ENCODE data around the gene FBXW8.

FBXW8 gene

DNA sequence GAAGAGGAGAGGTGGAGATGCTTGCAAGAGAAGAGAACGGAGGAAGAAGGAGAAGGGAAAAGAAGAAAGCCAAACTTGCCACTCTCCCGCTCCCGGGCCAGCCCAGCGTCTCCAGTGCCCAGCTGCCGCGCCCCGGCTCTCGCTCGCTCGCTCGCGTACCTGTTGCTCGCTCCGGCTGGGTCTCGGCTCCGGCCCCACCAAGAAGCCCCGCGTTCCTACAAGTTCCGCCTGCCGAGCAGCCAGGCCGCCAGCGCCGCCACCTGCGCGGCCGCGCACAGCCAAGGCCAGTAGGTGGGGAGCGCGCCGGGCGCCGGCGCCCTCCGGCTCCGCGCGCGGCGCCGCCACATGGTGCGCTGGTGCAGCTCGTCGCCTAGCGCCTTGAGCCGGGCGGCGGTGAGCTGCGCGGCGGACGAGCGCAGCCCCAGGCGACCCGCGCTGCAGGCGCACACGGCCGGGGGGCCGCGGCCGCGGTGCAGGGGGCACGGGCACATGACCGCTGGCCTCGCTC is 29.9 kb upstream of the FBXW8 start:
- TF ChIP-seq CTCF (IDR thresholded peaks at IDR 0.05; ENCODE audit: insufficient read depth, missing control alignments), result peak; percentile 2
- FAIRE-seq (no peak), DNase-seq (ENCODE audit: insufficient read length, low spot score) (peak; percentile 47)

DNA sequence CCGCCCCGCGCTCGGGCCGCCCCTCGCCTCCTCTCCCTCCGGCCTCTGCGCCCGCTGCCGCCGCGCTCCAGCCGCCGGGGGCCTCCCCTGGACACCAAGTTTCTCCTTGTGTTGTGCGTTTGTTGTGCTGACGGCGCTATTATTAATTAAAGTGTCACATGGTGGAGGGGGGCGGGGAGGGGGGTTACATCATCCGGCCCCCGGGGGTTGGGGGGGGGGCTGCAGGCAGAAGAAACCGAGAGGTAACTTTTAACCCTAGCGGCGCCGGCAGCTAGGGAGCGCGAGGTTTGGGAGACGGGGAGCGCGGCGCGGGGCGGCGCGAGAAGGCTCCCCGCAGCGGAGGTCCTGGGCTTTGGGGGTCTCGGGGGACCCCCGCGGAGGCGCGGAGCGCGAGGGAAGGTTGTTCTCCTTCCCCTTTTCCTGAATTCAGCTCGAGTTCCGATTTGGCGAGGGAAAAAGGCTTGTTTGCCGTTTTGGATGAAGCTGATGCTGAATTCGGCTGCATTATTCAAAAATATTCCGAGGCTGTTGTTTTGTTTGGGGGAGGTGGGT is 29.3 kb upstream of the FBXW8 start, which contains the start of gene HRK:
Gene HRK (minus strand): TSS at position 117 of the 552 bp plus-strand sequence. CDS start 134 bp downstream, outside the sequence.
- TF ChIP-seq CTCF (IDR thresholded peaks at IDR 0.05; ENCODE audit: insufficient read depth, missing control alignments), result no peak
- FAIRE-seq (no peak), DNase-seq (ENCODE audit: insufficient read length, low spot score) (peak; percentile 41)

- no peak for DNase-seq (ENCODE audit: insufficient read length, low spot score)
- no peak for FAIRE-seq
- TF ChIP-seq CTCF (IDR thresholded peaks at IDR 0.05; ENCODE audit: insufficient read depth, missing control alignments), result no peak
Observed at GRCh38 chr12:116881877-116882507, 28.8 kb upstream of the FBXW8 start.

- DNase-seq (ENCODE audit: insufficient read length, low spot score), result peak; percentile 54
- no peak for FAIRE-seq
- TF ChIP-seq CTCF (IDR thresholded peaks at IDR 0.05; ENCODE audit: insufficient read depth, missing control alignments), result peak; percentile 52
Observed at GRCh38 chr12:116882742-116883141, 28.0 kb upstream of the FBXW8 start.

- no peak for FAIRE-seq
- TF ChIP-seq CTCF (IDR thresholded peaks at IDR 0.05; ENCODE audit: insufficient read depth, missing control alignments), result no peak
- no peak for DNase-seq (ENCODE audit: insufficient read length, low spot score)
Observed at GRCh38 chr12:116884871-116885270, 25.9 kb upstream of the FBXW8 start.

DNA sequence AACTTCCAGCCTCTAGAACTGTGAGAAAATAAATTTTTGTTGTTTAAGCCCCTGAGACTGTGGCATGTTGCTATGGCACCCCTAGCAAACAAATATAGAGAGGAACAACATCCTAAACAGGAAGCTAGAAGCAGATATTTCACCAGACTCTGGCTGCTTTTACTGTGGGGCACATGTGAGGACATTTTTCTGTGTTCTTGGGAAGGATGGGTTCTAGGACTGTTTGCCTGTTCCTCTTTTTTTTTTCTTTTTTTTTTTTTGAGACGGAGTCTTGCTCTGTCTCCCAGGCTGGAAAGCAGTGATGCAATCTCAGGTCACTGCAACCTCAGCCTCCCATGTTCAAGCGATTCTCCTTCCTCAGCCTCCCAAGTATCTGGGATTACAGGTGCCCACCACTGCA is 25.3 kb upstream of the FBXW8 start:
- no peak for DNase-seq (ENCODE audit: insufficient read length, low spot score)
- no peak for FAIRE-seq
- no peak for TF ChIP-seq CTCF (IDR thresholded peaks at IDR 0.05; ENCODE audit: insufficient read depth, missing control alignments)

GRCh38 chr12:116887244-116887643 is 23.5 kb upstream of the FBXW8 start:
- DNase-seq (ENCODE audit: insufficient read length, low spot score), result no peak

More at GRCh38 chr12:116887244-116887643, 23.5 kb upstream of the FBXW8 start:
- no peak for FAIRE-seq
- no peak for TF ChIP-seq CTCF (IDR thresholded peaks at IDR 0.05; ENCODE audit: insufficient read depth, missing control alignments)

Data from D721Med (cell line).